ENCODE data around the gene CTNNA3.

Gene CTNNA3

GRCh38 chr10:66786709-66787108 is 909.3 kb downstream of the CTNNA3 start:
- H3K4me3 Mint-ChIP-seq: no peak overlapping the region
- no peak overlapping the region for H3K27ac Mint-ChIP-seq
- H3K27me3 Mint-ChIP-seq: no peaks in the 10 kb centered on the region
- no peak for DNase-seq
- H3K36me3 Mint-ChIP-seq (ENCODE audit: insufficient read depth): no peaks in the 10 kb centered on the region
- peaks cover 8 to 26% of the 10 kb centered on the region in 2 donors for H3K9me3 Mint-ChIP-seq
- no peaks in the 10 kb centered on the region for H3K4me1 Mint-ChIP-seq (ENCODE audit: low read depth in 2 of 2)
- ATAC-seq (replicated peaks): no peak

- Mint-ChIP-seq H3K36me3 (ENCODE audit: insufficient read depth) (no peaks in the 10 kb centered on the region), H3K27me3 (no peaks in the 10 kb centered on the region), H3K4me1 (ENCODE audit: low read depth in 2 of 2) (no peaks in the 10 kb centered on the region), H3K4me3 (no peak overlapping the region), H3K27ac (no peak overlapping the region), H3K9me3 (peaks cover 6 to 19% of the 10 kb centered on the region in 2 donors)
- DNase-seq: no peak
- no peak for ATAC-seq (replicated peaks)
These were observed 911.2 kb downstream of the CTNNA3 start for GRCh38 chr10:66784770-66785169.

DNA sequence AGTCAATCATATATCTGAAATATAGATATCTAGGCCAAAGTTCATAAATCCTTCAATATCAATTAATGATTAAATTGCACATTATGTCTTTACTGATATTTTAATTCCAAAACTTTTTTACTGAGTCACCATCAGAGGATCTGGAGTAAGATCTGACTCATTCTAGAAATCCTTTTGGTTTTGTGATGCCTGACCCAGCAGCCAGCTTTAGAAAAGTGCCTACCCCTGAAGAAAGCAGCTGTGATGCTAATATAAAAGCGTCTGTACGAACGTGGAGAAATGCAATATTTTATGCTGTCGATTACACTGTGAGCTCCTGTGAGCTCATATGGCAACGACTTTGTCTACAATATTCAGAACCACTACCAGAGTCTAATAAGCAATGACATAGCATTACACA is 912.7 kb downstream of the CTNNA3 start:
- Mint-ChIP-seq H3K4me3 (no peak overlapping the region), H3K4me1 (ENCODE audit: low read depth in 2 of 2) (no peaks in the 10 kb centered on the region), H3K27me3 (no peaks in the 10 kb centered on the region), H3K36me3 (ENCODE audit: insufficient read depth) (no peaks in the 10 kb centered on the region), H3K27ac (no peak overlapping the region), H3K9me3 (peaks cover 6 to 20% of the 10 kb centered on the region in 2 donors)
- DNase-seq (no peak), ATAC-seq (replicated peaks) (no peak)

GRCh38 chr10:66782776-66783175 is 913.2 kb downstream of the CTNNA3 start:
- H3K36me3 Mint-ChIP-seq (ENCODE audit: insufficient read depth): no peaks in the 10 kb centered on the region
- no peaks in the 10 kb centered on the region for H3K27me3 Mint-ChIP-seq
- H3K4me1 Mint-ChIP-seq (ENCODE audit: low read depth in 2 of 2): no peaks in the 10 kb centered on the region
- DNase-seq (no peak), ATAC-seq (replicated peaks) (no peak)
- no peak overlapping the region for H3K27ac Mint-ChIP-seq
- no peak overlapping the region for H3K4me3 Mint-ChIP-seq
- H3K9me3 Mint-ChIP-seq: peaks cover 6 to 20% of the 10 kb centered on the region in 2 donors

DNA sequence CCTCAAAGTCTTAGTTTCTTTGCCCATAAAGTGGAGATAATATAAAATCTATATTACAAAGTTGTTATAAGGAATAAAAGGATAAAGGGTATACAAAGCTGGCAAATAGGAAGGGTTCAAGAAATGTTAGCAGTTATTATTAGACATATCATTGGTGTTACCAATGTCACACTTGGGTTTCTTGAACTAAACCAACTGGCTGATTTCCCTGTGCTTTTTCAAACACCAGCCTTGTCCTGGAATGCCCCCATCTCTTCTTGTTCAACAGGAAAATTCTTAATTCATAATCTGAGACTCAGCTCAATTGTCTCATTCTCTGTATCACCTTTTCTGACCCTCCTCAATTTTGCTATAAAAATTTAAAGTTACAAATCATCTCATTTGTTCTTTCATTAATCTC is 913.9 kb downstream of the CTNNA3 start:
- ATAC-seq (replicated peaks) (no peak), DNase-seq (no peak)
- H3K36me3 Mint-ChIP-seq (ENCODE audit: insufficient read depth): no peaks in the 10 kb centered on the region
- no peaks in the 10 kb centered on the region for H3K4me1 Mint-ChIP-seq (ENCODE audit: low read depth in 2 of 2)
- peaks cover 5 to 20% of the 10 kb centered on the region in 2 donors for H3K9me3 Mint-ChIP-seq
- no peaks in the 10 kb centered on the region for H3K27me3 Mint-ChIP-seq
- H3K27ac Mint-ChIP-seq: no peak overlapping the region
- H3K4me3 Mint-ChIP-seq: no peak overlapping the region

- no peak overlapping the region for H3K27ac Mint-ChIP-seq
- peaks cover 5 to 17% of the 10 kb centered on the region in 2 donors for H3K9me3 Mint-ChIP-seq
- ATAC-seq (replicated peaks) (no peak), DNase-seq (no peak)
- no peak overlapping the region for H3K4me3 Mint-ChIP-seq
- no peaks in the 10 kb centered on the region for H3K4me1 Mint-ChIP-seq (ENCODE audit: low read depth in 2 of 2)
- no peaks in the 10 kb centered on the region for H3K27me3 Mint-ChIP-seq
- H3K36me3 Mint-ChIP-seq (ENCODE audit: insufficient read depth): no peaks in the 10 kb centered on the region
These were observed 915.2 kb downstream of the CTNNA3 start for GRCh38 chr10:66780796-66781195.

GRCh38 chr10:66778351-66778750 is 917.6 kb downstream of the CTNNA3 start:
- no peaks in the 10 kb centered on the region for H3K27me3 Mint-ChIP-seq
- no peak for ATAC-seq (replicated peaks)
- H3K36me3 Mint-ChIP-seq (ENCODE audit: insufficient read depth): no peaks in the 10 kb centered on the region
- no peak overlapping the region for H3K4me3 Mint-ChIP-seq
- DNase-seq: no peak
- H3K9me3 Mint-ChIP-seq: peaks cover 5 to 11% of the 10 kb centered on the region in 2 donors
- H3K4me1 Mint-ChIP-seq (ENCODE audit: low read depth in 2 of 2): no peaks in the 10 kb centered on the region
- no peak overlapping the region for H3K27ac Mint-ChIP-seq

GRCh38 chr10:66777665-66778064 is 918.3 kb downstream of the CTNNA3 start:
- ATAC-seq (replicated peaks) (no peak), DNase-seq (no peak)
- Mint-ChIP-seq H3K36me3 (ENCODE audit: insufficient read depth) (no peaks in the 10 kb centered on the region), H3K27ac (no peak overlapping the region), H3K27me3 (no peaks in the 10 kb centered on the region), H3K4me1 (ENCODE audit: low read depth in 2 of 2) (no peaks in the 10 kb centered on the region), H3K9me3 (peaks cover 5 to 11% of the 10 kb centered on the region in 2 donors), H3K4me3 (no peak overlapping the region)

DNA sequence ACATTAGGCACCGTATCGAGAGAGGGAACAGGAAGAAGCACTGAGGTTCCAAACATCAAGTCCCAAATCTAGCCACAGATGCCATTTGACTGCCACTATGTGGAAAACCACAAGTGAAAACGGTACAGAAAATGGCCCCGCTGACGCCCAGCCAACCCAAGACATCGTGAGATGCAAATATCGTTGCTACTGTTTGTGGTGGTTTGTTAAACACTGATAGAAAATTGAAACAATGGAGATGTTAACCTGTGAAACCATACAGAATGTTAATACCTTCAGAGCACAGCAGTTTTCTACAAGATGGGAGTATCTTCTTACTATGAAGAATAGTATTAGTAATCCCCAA is 922.5 kb downstream of the CTNNA3 start:
- no peaks in the 10 kb centered on the region for H3K36me3 Mint-ChIP-seq (ENCODE audit: insufficient read depth)
- H3K4me3 Mint-ChIP-seq: no peak overlapping the region

GRCh38 chr10:66772548-66773471 is 923.2 kb downstream of the CTNNA3 start:
- peaks cover 7 to 10% of the 10 kb centered on the region in 2 donors for H3K9me3 Mint-ChIP-seq
- H3K4me3 Mint-ChIP-seq: no peak overlapping the region
- H3K27ac Mint-ChIP-seq: no peak overlapping the region
- no peaks in the 10 kb centered on the region for H3K27me3 Mint-ChIP-seq
- DNase-seq: no peak
- ATAC-seq (replicated peaks): no peak
- H3K36me3 Mint-ChIP-seq (ENCODE audit: insufficient read depth): no peaks in the 10 kb centered on the region
- H3K4me1 Mint-ChIP-seq (ENCODE audit: low read depth in 2 of 2): no peaks in the 10 kb centered on the region

More for the DNA sequence above, 922.5 kb downstream of the CTNNA3 start:
- no peak for ATAC-seq (replicated peaks)
- H3K27me3 Mint-ChIP-seq: no peaks in the 10 kb centered on the region
- DNase-seq: no peak
- no peak overlapping the region for H3K27ac Mint-ChIP-seq
- H3K9me3 Mint-ChIP-seq: peaks cover 7 to 10% of the 10 kb centered on the region in 2 donors
- no peaks in the 10 kb centered on the region for H3K4me1 Mint-ChIP-seq (ENCODE audit: low read depth in 2 of 2)

GRCh38 chr10:66767707-66768106 is 928.3 kb downstream of the CTNNA3 start:
- Mint-ChIP-seq H3K27ac (no peak overlapping the region), H3K9me3 (peaks cover 7 to 9% of the 10 kb centered on the region in 2 donors)
- DNase-seq: no peak

GRCh38 chr10:66762218-66762729 is 933.7 kb downstream of the CTNNA3 start:
- DNase-seq: no peak
- Mint-ChIP-seq H3K27ac (no peak overlapping the region), H3K27me3 (no peaks in the 10 kb centered on the region), H3K36me3 (ENCODE audit: insufficient read depth) (no peaks in the 10 kb centered on the region), H3K4me1 (ENCODE audit: low read depth in 2 of 2) (no peaks in the 10 kb centered on the region), H3K4me3 (no peak overlapping the region), H3K9me3 (peaks cover 0 to 2% of the 10 kb centered on the region in 2 donors)
- ATAC-seq (replicated peaks): no peak

More at GRCh38 chr10:66767707-66768106, 928.3 kb downstream of the CTNNA3 start:
- no peaks in the 10 kb centered on the region for H3K4me1 Mint-ChIP-seq (ENCODE audit: low read depth in 2 of 2)
- no peak overlapping the region for H3K4me3 Mint-ChIP-seq
- no peak for ATAC-seq (replicated peaks)
- H3K36me3 Mint-ChIP-seq (ENCODE audit: insufficient read depth): no peaks in the 10 kb centered on the region
- H3K27me3 Mint-ChIP-seq: no peaks in the 10 kb centered on the region

DNA sequence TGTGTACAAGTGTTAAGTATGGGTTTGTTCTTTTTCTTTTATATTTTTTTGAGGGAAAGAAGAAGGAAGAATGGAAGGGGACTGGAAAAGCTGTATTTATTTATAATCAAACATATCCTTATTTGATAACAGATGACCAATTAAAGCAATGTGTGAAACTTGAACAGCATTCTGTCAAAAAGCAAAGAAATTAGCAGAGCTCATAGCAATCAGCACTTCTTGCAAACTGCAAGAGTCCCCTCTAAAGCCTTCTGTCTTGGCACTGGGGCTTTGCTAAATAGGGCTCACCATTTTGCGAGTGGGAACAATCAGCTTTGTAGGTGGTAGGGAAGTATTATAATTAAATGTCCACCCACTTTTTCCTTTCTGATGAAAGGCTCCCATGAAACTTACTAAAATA is 935.1 kb downstream of the CTNNA3 start:
- H3K9me3 Mint-ChIP-seq: peaks cover 0 to 2% of the 10 kb centered on the region in 2 donors
- no peak overlapping the region for H3K27ac Mint-ChIP-seq
- no peaks in the 10 kb centered on the region for H3K27me3 Mint-ChIP-seq
- no peak overlapping the region for H3K4me3 Mint-ChIP-seq
- ATAC-seq (replicated peaks): no peak
- no peak for DNase-seq
- no peaks in the 10 kb centered on the region for H3K4me1 Mint-ChIP-seq (ENCODE audit: low read depth in 2 of 2)
- H3K36me3 Mint-ChIP-seq (ENCODE audit: insufficient read depth): no peaks in the 10 kb centered on the region

DNA sequence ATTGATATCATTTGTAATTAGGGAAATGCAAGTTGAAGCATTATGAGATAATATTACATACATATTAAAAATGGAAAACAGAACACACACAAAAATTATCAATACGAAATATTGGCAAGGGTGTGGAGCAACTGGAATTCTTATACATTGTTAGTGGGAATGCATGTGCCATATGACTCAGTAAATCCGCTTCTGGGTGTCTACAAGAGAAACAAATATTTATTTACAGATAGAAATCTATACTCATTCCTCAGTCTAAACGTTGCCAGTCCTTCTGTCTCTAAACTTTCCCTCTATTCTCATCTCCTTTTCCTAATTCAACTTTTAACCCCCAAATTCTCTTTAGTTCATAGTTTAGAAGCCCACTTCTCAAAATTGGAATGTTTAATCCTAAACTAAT is 940.5 kb downstream of the CTNNA3 start:
- Mint-ChIP-seq H3K36me3 (ENCODE audit: insufficient read depth) (no peaks in the 10 kb centered on the region), H3K4me3 (no peak overlapping the region), H3K9me3 (peaks cover 0 to 6% of the 10 kb centered on the region in 2 donors), H3K27me3 (no peaks in the 10 kb centered on the region), H3K27ac (no peak overlapping the region), H3K4me1 (ENCODE audit: low read depth in 2 of 2) (no peaks in the 10 kb centered on the region)
- ATAC-seq (replicated peaks) (no peak), DNase-seq (no peak)

Measured in effector memory CD8-positive, alpha-beta T cell (primary cell).